ENCODE results near the gene SLC22A4.

SLC22A4 gene

DNA sequence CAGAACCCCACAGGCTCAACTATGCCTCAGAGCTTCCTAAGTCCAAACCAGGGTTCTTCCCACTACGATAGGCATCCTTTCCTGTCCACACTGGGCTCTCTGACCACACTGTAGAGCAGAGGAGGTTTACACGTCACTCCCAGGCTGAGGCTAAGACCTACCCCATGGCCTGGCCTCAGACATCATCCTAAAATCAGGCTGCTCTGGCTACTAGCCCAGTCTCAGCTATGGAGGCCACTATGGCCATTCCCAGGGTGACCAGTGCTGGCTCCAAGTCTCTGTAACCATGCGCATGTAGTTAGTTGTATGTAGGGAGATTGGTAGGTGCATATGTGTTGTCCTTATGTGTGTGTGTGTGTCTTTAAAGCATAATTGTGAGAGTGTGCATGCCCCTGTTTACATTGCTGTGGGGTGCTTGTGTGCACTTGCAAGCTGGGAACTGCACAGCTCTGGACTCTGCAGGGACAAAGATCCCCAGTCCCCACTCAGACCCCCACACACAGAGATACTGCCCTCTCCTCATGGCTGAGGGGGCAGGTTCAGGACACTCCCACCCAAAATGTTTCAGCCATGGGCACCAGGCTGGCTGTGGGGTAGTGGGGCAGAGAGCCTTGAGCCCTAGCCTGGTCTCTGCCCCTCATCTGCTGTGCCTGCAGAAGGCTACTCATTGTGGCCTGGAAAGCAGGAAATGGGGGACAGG is 24.4 kb upstream of the SLC22A4 start:
- DNase-seq (ENCODE audit: low spot score) = no peak
- TF ChIP-seq, protein P1, sequence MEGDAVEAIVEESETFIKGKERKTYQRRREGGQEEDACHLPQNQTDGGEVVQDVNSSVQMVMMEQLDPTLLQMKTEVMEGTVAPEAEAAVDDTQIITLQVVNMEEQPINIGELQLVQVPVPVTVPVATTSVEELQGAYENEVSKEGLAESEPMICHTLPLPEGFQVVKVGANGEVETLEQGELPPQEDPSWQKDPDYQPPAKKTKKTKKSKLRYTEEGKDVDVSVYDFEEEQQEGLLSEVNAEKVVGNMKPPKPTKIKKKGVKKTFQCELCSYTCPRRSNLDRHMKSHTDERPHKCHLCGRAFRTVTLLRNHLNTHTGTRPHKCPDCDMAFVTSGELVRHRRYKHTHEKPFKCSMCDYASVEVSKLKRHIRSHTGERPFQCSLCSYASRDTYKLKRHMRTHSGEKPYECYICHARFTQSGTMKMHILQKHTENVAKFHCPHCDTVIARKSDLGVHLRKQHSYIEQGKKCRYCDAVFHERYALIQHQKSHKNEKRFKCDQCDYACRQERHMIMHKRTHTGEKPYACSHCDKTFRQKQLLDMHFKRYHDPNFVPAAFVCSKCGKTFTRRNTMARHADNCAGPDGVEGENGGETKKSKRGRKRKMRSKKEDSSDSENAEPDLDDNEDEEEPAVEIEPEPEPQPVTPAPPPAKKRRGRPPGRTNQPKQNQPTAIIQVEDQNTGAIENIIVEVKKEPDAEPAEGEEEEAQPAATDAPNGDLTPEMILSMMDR (IDR thresholded peaks at IDR 0.05; ENCODE audit: extremely low read depth, missing control alignments) = no peak

DNA sequence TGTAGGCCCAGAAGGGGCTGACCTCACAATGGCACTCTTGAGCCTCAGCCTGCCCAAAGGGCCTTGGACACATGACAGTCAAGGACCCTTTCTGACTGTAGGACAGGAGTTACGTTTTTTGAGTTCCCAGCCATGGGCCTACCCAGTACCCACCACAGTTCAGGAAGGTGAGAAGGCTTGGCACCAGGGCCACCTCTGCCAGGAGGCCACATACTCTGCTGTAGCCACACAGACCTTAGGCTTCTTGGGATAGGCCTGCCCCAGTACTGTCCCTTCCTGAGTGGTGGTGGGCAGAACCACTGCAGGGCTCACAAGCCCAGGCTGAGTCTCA is 23.9 kb upstream of the SLC22A4 start:
- TF ChIP-seq, protein P1 (IDR thresholded peaks at IDR 0.05; ENCODE audit: extremely low read depth, missing control alignments) = no peak
- DNase-seq (ENCODE audit: low spot score) = no peak

DNA sequence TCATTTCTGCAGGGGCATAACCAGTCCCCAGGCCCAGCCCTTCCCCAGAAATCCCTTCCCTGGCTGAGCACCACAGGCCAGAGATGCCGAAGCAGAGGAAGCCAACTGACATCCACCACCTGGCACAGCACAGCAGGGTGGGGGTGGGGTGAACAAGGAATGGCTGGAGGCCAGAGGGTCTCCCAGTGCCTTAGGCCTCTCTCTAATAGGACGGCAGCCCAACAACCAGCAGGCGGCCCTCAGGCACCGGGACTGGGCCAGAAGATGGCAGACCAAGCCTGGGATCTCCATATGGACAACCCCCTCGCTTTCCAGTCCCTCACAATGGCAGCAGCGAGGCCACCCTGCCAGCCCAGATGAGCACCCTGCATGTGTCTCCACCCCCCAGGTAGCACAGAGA is 23.5 kb upstream of the SLC22A4 start:
- TF ChIP-seq, protein P1 (IDR thresholded peaks at IDR 0.05; ENCODE audit: extremely low read depth, missing control alignments) = no peak
- no peak for DNase-seq (ENCODE audit: low spot score)

DNA sequence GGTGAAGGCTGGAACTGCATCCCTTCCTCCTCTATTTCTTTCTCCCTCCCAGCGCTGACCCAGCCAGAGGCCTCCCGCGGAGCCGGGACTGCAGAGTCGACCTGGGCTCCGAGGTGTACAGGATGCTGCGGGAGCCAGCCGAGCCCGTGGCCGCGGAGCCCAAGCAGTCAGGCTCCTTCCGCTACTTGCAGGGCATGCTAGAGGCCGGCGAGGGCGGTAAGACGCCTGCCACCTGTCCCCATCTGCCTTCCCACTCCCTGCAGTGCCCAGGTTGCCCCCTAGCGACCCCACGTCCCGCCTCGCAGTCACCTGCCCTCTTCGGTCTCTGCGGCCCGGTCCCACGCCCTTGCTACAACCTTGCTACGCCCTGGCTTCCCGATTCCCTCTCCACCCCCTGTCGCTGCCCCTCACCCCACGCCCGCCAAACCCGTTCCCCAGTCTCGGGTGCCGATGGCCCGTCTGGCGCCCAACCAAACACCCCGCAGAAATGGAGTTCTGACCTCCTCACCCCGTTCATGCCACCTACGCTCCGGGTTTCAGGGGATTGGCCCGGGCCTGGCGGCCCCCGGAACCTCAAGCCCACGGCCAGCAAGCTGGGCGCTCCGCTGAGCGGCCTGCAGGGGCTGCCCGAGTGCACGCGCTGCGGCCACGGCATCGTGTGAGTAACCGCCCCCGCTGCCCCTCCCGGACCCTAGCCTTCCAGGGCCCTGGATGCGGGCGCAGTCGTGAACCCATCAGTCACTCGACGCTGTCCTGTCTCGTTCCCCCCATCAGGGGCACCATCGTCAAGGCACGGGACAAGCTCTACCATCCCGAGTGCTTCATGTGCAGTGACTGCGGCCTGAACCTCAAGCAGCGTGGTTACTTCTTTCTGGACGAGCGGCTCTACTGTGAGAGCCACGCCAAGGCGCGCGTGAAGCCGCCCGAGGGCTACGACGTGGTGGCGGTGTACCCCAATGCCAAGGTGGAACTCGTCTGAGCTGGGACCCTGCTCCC is 22.6 kb upstream of the SLC22A4 start:
- TF ChIP-seq, protein P1 (IDR thresholded peaks at IDR 0.05; ENCODE audit: extremely low read depth, missing control alignments) = no peak
- no peak for DNase-seq (ENCODE audit: low spot score)

DNA sequence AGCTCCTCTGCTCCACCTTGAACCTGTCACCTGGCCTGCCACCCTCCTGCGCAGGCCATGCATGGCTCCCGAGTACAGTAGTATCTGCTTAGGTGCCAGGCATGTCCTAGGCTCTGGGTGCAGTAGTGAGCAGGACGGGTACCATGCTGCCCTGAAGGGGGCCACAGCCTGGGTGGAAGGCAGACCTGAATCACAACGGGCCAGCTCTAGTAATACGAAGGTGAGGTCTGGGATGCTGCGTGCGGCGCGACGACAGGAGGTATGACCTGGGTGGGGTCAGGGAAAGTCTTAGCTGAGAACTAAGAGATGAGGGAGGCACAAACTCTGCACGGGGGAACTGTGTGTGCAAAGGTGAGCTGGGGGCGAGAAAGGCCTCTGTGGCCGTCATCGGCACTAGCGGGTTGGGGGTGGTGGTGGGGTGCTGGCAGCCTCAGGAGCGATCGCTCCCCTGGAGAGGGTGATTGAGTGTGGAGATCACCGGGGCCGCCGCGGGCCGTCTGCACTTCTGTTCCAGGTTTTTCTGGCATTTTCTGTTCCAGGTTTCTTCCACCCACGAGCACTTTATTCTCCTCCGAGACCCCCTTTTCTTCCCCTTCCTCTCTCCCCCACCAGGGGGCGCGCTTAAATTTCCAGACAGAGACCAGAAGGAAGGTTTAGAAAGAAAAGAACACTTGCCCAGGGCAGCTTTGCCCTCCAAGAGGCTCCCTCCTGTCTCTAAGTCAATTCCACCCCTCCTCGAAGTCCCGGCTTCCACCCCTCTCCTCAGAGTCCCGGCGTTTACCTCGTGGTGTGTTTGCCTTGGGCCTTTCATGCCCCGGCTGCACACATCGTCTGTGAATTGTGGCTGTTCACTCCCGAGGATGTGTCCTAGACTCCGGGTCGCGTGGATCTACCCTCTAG is 21.6 kb upstream of the SLC22A4 start:
- TF ChIP-seq, protein P1 (IDR thresholded peaks at IDR 0.05; ENCODE audit: extremely low read depth, missing control alignments) = peak; percentile 50
- DNase-seq (ENCODE audit: low spot score) = peak; percentile 80

DNA sequence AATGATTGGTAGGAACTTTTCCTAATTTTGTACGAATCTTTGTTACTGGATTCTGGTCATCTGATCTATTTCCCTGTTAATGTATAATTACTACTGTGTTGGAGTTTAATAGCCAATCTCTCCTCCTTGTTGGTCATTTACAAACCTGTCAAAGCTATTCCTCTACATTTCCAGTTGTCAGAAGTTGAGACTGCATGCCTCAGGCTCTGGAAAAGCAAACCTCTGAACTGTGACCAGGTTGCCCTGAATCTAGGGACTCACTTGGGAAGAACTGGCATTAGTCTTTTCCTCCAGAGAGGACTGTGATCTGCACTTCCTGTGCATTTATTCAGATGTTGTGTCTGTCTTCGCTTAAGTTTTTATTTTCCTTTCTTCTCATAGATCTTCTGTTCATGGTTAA is 20.6 kb upstream of the SLC22A4 start:
- DNase-seq (ENCODE audit: low spot score) = no peak
- TF ChIP-seq, protein P1 (IDR thresholded peaks at IDR 0.05; ENCODE audit: extremely low read depth, missing control alignments) = no peak
